ENCODE measurements around the gene FLT4.

The FLT4 gene

GRCh38 chr5:180605554-180606214, 43.7 kb downstream of the FLT4 start:
- peak; percentile 24 for DNase-seq

GRCh38 chr5:180604271-180604670, 45.1 kb downstream of the FLT4 start:
- no peak for DNase-seq

- no peak for DNase-seq
These were observed 46.3 kb downstream of the FLT4 start for GRCh38 chr5:180603076-180603594.

GRCh38 chr5:180602481-180603075, 46.8 kb downstream of the FLT4 start:
- DNase-seq, result no peak

GRCh38 chr5:180601591-180602480, 47.6 kb downstream of the FLT4 start:
- no peak for DNase-seq

- DNase-seq, result no peak
These were observed 48.8 kb downstream of the FLT4 start for GRCh38 chr5:180600554-180601041.

- DNase-seq, result no peak
These were observed 49.3 kb downstream of the FLT4 start for GRCh38 chr5:180599981-180600553.

- no peak for DNase-seq
These were observed 49.8 kb downstream of the FLT4 start for GRCh38 chr5:180599590-180599914.

GRCh38 chr5:180598797-180599589, 50.4 kb downstream of the FLT4 start:
- no peak for DNase-seq

- DNase-seq, result no peak
These were observed 51.1 kb downstream of the FLT4 start for GRCh38 chr5:180598316-180598701.

- DNase-seq, result no peak
These were observed 52.6 kb downstream of the FLT4 start for GRCh38 chr5:180596668-180597231.

GRCh38 chr5:180596115-180596667, 53.2 kb downstream of the FLT4 start:
- DNase-seq, result no peak

GRCh38 chr5:180595381-180596114, 53.9 kb downstream of the FLT4 start:
- no peak for DNase-seq

- no peak for DNase-seq
These were observed 54.4 kb downstream of the FLT4 start for GRCh38 chr5:180595046-180595379.

GRCh38 chr5:180594311-180595045, 54.9 kb downstream of the FLT4 start:
- DNase-seq, result no peak

GRCh38 chr5:180593446-180594206, 55.8 kb downstream of the FLT4 start:
- DNase-seq, result no peak

GRCh38 chr5:180592176-180592575, 57.2 kb downstream of the FLT4 start:
- DNase-seq, result no peak

GRCh38 chr5:180591311-180591887, 58.0 kb downstream of the FLT4 start, which contains the start of gene SCGB3A1:
SCGB3A1 (minus strand) TSS chr5:180591499; CDS start chr5:180591462, 37 bp downstream.
- DNase-seq, result no peak

Measured in fibroblast of skin of abdomen (primary cell).